HG02981 (cell line): ENCODE results near the gene HNRNPR.

Experiments used
- ATAC-seq: cut with Tn5 transposase; IDR thresholded peaks from one replicate; pipeline ENCODE4 v1.9.1; 2021; ENCODE audit warnings: mild to moderate bottlenecking, moderate library complexity; ENCODE audit not compliant: unreplicated experiment

HNRNPR gene

GRCh38 chr1:23369335-23370013 lies 25.4 kb upstream of the HNRNPR start, which contains the start of gene ZNF436:
Gene ZNF436 (minus strand): TSS chr1:23369836. CDS start chr1:23368005, 1,831 bp downstream.
- ATAC-seq, result no peak

GRCh38 chr1:23368562-23369334 lies 24.7 kb upstream of the HNRNPR start:
- peak; percentile 67 for ATAC-seq

GRCh38 chr1:23367791-23368561 lies 23.9 kb upstream of the HNRNPR start:
- ATAC-seq, result peak; percentile 90

- no peak for ATAC-seq
Observed at GRCh38 chr1:23367451-23367790, 23.3 kb upstream of the HNRNPR start.

DNA sequence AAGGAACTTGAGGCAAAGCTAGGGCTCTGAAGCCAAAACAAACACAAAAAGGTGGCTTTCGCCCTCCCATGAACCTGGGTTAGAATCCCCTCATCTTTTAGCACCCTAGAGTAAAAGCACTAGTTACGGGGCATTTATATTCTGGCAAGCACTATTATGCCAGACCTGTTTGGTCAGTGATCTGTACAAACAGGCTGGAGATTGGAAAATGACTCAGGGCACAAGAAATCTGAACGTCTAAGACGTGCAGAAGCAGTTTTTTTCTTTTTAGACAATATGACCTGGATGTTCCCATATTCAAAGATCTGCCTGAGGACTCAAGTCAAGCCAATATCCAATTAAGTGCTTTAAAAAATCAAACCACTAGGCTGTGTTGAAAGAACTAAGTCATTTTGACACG lies 22.5 kb upstream of the HNRNPR start:
- ATAC-seq, result no peak

GRCh38 chr1:23366146-23366545 lies 22.1 kb upstream of the HNRNPR start:
- no peak for ATAC-seq

GRCh38 chr1:23362218-23362713 lies 18.2 kb upstream of the HNRNPR start:
- ATAC-seq, result no peak

- no peak for ATAC-seq
Observed at GRCh38 chr1:23358310-23358875, 14.3 kb upstream of the HNRNPR start.

DNA sequence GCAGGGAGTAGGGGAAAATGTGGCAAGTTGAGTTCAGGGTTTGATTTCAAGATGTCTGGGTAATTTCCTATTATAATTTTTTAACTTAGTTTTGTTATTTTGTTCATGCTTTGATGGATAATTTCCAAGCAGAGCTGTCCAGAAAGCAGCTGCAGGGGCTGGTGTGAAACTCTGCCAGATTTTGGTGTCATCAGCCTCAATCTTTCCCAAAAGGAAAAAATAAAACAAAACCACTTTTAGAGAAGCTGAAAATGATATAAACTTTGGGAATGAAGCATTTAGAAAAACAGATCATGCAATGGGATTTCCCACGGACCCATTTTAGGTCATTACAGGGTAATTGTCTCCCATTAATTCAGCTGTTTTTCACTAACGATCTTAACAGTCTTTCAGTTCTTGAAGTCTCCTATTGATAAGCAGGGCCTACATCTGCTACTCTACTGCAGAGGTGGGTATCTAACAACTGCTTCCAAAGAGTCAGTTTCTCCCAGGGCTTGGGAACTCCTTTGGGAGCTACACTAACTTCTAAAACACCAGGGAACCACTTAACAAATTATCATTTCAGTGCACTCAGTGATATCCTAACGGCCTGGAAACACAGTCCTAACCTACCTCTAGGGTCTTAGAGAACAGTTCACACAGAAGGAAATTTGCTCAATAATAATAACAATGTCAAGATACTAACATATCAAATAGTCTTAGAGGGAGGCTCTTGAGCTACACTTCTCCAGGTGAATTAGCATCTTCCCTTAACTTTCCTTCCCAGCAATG lies 13.2 kb upstream of the HNRNPR start:
- ATAC-seq, result no peak

DNA sequence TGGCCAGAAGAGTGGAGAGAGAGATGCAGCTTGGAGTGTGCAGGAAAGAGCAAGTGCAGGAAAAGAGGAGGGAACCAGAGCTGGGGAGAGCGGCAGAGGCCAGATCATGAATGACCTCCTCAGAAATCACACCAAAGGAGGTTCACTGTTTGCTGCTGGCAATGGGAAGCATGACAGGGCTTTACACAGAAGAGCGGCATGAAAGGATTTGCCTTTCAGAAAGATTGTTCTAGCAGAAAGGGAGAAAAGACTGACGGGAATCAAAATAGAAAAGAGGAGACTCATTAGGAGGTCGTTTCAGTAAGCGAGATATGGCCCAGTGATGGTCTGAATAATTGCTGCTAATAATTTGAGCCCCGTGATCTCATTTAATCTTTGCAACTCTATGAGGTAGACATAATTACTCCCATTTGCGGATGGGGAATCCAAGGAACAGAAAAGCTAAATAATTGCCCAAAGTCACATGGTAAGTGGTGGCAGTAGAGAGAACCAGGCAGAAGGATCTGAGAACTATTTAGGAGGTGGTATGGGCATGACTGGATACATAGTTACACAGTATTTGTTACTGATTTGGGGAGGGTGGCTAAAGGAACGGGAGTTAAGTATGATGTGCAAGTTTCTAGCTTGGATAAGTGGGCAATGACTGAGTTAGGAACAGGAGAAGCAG lies 12.5 kb upstream of the HNRNPR start:
- ATAC-seq, result no peak

- no peak for ATAC-seq
Observed at GRCh38 chr1:23354245-23354644, 10.2 kb upstream of the HNRNPR start.

DNA sequence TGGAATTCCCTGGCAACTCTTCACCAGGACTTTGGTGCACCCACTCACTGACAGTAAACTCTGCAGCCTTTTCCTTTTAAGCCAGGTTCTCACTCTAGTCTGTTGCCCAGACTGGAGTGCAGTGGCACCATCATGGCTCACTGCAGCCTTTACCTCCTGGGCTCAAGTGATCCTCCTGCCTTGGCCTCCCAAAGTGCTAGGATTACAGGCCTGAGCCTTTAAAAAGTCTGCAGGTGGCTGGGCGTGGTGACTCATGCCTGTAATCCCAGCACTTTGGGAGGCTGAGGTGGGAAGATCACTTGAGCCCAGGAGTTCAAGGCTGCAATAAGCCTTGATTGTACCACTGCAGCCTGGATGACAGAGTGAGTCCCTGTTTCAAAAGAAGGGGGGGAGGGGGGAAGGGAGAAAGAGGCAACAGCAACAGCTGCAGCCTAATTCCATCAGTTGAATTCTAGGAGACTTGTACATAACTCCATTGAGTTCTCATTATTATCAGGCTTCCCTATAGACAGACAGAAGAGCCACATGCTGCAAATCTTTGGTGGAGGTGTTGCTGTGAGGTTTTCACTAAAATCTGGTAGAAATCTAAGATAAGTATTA lies 8.1 kb upstream of the HNRNPR start:
- ATAC-seq, result no peak

GRCh38 chr1:23345920-23346319 lies 1.8 kb upstream of the HNRNPR start:
- ATAC-seq, result no peak

- no peak for ATAC-seq
Observed at GRCh38 chr1:23344987-23345472, 946 bp upstream of the HNRNPR start.

DNA sequence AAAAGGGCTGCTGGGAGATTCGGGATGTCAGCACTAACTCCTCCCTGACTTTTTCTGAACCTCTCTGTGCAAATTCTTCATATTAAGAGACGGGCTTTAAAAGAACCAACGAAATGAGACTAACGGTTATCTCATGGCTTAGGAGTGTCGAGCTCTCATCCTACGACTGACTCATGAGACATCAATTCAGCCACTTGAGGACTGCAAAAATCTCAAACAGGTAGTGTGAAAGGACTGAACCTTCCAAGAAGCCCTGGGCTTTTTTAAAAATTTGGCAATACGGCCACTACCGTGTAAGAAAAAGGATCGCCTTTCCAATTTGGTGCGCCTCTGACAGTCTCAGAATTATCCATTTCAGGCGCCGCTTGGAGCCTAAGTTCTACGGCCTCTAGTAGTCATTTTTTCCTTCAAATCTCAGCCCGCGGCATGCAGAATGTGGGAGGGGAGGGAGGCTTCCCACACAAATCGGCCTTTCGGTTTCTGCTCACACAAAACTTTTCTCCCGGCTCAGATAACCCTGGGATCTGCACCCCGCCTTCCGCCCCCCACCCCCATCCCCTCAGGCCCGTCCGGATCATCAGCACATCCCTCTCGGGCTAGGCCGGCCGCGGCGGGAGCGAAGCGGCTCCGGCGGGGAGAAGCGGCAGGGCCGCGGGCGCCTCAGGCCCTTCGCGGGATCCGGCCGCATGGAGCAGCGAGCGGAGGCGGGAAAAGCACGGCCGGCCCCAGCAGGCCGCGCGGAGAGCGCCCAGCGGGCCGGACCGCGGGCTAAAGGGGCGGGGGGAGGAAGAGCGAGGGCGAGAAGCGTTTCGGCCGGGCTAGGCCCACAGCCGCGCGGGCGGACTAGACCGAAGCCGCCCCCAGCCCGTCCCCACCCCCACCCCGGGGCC lies 618 bp downstream of the HNRNPR start:
- peak; percentile 7 for ATAC-seq

- ATAC-seq, result no peak
Observed at GRCh38 chr1:23341931-23342692, 2.0 kb downstream of the HNRNPR start.

DNA sequence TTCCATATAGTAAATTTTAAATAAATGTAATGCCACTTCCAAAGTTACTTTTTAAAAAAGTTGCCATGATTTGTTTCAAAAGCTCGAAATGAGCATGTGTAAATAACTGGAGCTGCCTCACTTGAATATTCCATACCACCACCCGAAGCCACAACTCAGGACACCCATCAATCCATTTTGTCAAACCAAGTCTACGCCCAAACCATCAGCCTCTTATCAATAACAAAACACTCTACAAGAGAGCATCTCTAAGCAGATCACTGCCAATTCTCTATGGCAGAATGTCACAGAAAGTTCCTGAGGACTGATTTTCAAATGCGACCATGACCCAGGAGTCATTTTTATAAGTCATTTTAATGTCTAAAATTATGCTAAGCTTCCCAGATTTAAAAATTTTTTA lies 4.5 kb downstream of the HNRNPR start:
- no peak for ATAC-seq

DNA sequence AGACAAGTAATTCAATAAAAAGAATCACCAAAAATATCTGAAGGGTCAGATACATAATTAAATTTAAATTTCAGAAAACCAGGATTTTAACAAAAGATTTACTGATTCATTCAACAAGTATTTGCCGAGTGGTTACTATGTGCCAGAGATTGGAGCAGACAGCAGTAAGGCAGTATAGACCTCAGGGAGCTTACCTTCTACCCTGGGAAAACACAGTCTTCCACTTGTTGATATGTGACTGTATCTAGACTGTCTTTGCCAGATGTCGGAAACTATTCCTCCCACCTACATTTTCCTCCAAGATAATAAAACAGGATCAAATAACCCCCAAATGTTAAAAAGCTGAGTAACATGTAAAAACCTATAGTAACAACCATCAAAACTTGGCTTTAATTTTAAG lies 6.2 kb downstream of the HNRNPR start:
- no peak for ATAC-seq
